ENCODE measurements around the gene HCN2.

DNA sequence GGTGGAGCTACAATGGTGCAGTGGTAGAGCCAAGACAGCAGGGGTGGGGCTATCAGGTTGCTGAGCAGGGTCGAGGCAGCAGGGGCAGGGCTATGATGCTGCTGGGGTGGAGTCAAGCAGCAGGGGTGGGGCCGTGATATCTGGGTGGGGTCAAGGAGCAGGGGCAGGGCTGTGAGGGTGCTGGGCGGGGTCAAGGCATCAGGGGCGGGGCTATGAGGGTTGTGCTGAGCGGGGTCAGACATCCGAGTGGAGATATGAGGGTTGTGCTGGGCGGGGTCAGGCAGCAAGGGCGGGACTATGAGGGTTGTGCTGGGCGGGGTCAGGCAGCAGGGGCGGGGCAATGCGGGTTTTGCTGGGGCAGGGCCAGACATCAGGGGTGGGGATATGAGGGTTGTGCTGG lies 14.7 kb downstream of the HCN2 start:
- TF ChIP-seq CBX8 (IDR thresholded peaks at IDR 0.05; ENCODE audit: borderline replicate concordance, low read depth, low read length) (no peak), JUND (IDR thresholded peaks at IDR 0.05; ENCODE audit: low read length) (no peak), ATF3 (IDR thresholded peaks at IDR 0.05; ENCODE audit: insufficient read depth, low read depth, low read length) (no peak), ZNF274 (IDR thresholded peaks at IDR 0.05; ENCODE audit: borderline replicate concordance, extremely low read depth, low read length) (no peak), EZH2 (IDR thresholded peaks at IDR 0.05; ENCODE audit: low read depth, low read length, severe bottlenecking) (no peak), BACH1 (IDR thresholded peaks at IDR 0.05; ENCODE audit: low read length) (no peak), TEAD4 (IDR thresholded peaks at IDR 0.05; ENCODE audit: low read depth, low read length) (no peak), GTF2F1 (IDR thresholded peaks at IDR 0.05; ENCODE audit: borderline replicate concordance, low read depth, low read length) (no peak)
- TF ChIP-seq, protein P1, sequence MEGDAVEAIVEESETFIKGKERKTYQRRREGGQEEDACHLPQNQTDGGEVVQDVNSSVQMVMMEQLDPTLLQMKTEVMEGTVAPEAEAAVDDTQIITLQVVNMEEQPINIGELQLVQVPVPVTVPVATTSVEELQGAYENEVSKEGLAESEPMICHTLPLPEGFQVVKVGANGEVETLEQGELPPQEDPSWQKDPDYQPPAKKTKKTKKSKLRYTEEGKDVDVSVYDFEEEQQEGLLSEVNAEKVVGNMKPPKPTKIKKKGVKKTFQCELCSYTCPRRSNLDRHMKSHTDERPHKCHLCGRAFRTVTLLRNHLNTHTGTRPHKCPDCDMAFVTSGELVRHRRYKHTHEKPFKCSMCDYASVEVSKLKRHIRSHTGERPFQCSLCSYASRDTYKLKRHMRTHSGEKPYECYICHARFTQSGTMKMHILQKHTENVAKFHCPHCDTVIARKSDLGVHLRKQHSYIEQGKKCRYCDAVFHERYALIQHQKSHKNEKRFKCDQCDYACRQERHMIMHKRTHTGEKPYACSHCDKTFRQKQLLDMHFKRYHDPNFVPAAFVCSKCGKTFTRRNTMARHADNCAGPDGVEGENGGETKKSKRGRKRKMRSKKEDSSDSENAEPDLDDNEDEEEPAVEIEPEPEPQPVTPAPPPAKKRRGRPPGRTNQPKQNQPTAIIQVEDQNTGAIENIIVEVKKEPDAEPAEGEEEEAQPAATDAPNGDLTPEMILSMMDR (IDR thresholded peaks at IDR 0.05; ENCODE audit: control extremely low read depth in 1 of 3, insufficient read depth in 1 of 3, low read depth in 1 of 3, low read length in 3 of 3): no peak
- TF ChIP-seq, protein P2, sequence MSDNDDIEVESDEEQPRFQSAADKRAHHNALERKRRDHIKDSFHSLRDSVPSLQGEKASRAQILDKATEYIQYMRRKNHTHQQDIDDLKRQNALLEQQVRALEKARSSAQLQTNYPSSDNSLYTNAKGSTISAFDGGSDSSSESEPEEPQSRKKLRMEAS (IDR thresholded peaks at IDR 0.05): no peak
